MM.1S (cell line): ENCODE measurements around the gene TENM4.

ENCODE experiments used
- EZH2 ChIP-seq: fragments of 300-600 bp; sonication (generic); optimal IDR thresholded peaks from 2 replicates; pipeline ENCODE3; 2017; ENCODE audit warnings: low read depth, mild to moderate bottlenecking, antibody characterized with exemption, low read length, mixed read lengths
- TF ChIP-seq, protein P1 (sequence below): fragments of 300-600 bp; sonication (generic); IDR thresholded peaks from 2 replicates; pipeline ENCODE4 v1.5.1; 2016; ENCODE audit warnings: antibody characterized with exemption, low read length, mixed read lengths

DNA sequence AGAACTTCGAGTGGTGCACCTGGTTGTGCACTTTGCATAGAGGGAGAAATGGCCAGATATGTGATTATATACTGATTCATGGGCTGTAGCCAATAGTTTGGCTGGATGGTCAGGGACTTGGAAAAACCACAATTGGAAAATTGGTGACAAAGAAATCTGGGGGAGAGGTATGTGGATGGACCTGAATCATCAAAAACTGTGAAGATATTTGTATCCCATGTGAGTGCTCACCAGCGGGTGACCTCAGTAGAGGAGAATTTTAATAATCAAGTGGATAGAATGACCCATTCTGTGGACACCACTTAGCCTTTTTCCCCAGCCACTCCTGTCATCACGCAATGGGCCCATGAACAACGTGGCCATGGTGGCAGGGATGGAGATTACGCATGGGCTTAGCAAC lies 818.2 kb downstream of the TENM4 start:
- no peak for TF ChIP-seq EZH2
- TF ChIP-seq, protein P1, sequence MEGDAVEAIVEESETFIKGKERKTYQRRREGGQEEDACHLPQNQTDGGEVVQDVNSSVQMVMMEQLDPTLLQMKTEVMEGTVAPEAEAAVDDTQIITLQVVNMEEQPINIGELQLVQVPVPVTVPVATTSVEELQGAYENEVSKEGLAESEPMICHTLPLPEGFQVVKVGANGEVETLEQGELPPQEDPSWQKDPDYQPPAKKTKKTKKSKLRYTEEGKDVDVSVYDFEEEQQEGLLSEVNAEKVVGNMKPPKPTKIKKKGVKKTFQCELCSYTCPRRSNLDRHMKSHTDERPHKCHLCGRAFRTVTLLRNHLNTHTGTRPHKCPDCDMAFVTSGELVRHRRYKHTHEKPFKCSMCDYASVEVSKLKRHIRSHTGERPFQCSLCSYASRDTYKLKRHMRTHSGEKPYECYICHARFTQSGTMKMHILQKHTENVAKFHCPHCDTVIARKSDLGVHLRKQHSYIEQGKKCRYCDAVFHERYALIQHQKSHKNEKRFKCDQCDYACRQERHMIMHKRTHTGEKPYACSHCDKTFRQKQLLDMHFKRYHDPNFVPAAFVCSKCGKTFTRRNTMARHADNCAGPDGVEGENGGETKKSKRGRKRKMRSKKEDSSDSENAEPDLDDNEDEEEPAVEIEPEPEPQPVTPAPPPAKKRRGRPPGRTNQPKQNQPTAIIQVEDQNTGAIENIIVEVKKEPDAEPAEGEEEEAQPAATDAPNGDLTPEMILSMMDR, result no peak
